ENCODE results near the gene ZCCHC13. TPM values are rescaled to one million over a fixed set of nuclear protein-coding genes. Genes with fewer than 3 reads are reported as not detected.

ZCCHC13 gene
- total RNA-seq, 4 donors from 2014 or later: not detected

DNA sequence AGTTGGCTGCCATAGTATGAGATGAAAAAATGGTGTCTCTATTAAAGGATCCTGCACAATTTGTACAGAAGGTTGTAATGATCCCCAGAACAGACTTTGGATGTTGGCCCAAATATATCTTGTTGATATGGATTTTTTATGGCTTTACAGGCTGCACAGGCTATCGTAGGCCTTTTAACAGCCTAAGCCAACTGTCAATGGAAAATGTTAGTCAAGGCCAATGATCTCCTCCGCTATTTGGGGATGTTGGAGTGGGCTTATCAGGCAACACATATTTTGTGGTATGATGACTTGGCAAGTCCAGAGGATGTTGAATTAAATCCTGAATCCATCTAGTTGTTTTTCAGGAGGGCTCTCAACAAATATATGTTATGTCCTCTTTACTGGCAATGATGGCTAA is 42.1 kb downstream of the ZCCHC13 start:
- intact Hi-C loops (cut with DNase I; ENCODE audit: low total_unique reads): loop anchor here (10.0 kb wide), 1 partner anchor 211 kb away; no protein-coding TSS in a partner anchor
- Histone ChIP-seq H3K27ac (no peak overlapping the region), H3K36me3 (no peaks in the 10 kb centered on the region), H3K4me3 (no peak overlapping the region), H3K27me3 (no peaks in the 10 kb centered on the region), H3K9me3 (no peaks in the 10 kb centered on the region), H3K4me1 (no peaks in the 10 kb centered on the region)
- TF ChIP-seq POLR2A (IDR thresholded peaks at IDR 0.05): no peak
- TF ChIP-seq, protein P1, sequence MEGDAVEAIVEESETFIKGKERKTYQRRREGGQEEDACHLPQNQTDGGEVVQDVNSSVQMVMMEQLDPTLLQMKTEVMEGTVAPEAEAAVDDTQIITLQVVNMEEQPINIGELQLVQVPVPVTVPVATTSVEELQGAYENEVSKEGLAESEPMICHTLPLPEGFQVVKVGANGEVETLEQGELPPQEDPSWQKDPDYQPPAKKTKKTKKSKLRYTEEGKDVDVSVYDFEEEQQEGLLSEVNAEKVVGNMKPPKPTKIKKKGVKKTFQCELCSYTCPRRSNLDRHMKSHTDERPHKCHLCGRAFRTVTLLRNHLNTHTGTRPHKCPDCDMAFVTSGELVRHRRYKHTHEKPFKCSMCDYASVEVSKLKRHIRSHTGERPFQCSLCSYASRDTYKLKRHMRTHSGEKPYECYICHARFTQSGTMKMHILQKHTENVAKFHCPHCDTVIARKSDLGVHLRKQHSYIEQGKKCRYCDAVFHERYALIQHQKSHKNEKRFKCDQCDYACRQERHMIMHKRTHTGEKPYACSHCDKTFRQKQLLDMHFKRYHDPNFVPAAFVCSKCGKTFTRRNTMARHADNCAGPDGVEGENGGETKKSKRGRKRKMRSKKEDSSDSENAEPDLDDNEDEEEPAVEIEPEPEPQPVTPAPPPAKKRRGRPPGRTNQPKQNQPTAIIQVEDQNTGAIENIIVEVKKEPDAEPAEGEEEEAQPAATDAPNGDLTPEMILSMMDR (IDR thresholded peaks at IDR 0.05 in 4 of 5, conservative IDR thresholded peaks at IDR 0.05 in 1 of 5): no peak
- no peak for ATAC-seq
- in situ Hi-C loops (cut with MboI; ENCODE audit: low sequenced_read_pairs in 4 of 4): loop anchor here in 2 of 4 donors (10.0 kb wide), 1 partner anchor 491 kb away; the partner anchor contains the start of gene XIST (in 2 of the 2)
- DNase-seq: no peak

DNA sequence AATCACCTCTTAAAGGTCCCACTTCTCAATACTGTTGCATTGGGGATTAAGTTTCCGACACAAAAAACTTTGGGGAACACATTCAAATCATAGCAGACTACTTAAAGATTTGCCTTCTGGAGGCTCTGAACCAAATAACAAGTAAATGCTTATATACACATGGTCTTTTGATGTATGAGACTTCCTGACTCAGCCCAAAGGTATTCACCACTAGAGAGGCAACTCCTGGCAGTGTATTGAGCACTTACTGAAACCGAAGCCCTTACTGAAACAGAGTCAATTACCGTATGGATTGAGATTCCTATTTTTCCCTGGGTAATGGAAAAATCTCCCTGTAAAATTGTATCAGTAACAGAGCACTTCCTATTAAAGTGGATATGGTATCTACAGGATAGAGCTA is 45.4 kb downstream of the ZCCHC13 start:
- no peak for TF ChIP-seq POLR2A (IDR thresholded peaks at IDR 0.05)
- TF ChIP-seq, protein P1 (IDR thresholded peaks at IDR 0.05 in 4 of 5, conservative IDR thresholded peaks at IDR 0.05 in 1 of 5): no peak
- ATAC-seq: no peak
- intact Hi-C loops (cut with DNase I; ENCODE audit: low total_unique reads): loop anchor here (10.0 kb wide), 1 partner anchor 215 kb away; no protein-coding TSS in a partner anchor
- no peaks in the 10 kb centered on the region for H3K36me3 ChIP-seq
- H3K4me1 ChIP-seq: no peaks in the 10 kb centered on the region
- no peaks in the 10 kb centered on the region for H3K9me3 ChIP-seq
- in situ Hi-C loops (cut with MboI; ENCODE audit: low sequenced_read_pairs in 4 of 4): loop anchor here in 2 of 4 donors (10.0 kb wide), 1 partner anchor 495 kb away; the partner anchor contains the start of gene XIST (in 2 of the 2)
- no peak overlapping the region for H3K27ac ChIP-seq
- no peaks in the 10 kb centered on the region for H3K27me3 ChIP-seq
- DNase-seq: no peak
- no peak overlapping the region for H3K4me3 ChIP-seq

DNA sequence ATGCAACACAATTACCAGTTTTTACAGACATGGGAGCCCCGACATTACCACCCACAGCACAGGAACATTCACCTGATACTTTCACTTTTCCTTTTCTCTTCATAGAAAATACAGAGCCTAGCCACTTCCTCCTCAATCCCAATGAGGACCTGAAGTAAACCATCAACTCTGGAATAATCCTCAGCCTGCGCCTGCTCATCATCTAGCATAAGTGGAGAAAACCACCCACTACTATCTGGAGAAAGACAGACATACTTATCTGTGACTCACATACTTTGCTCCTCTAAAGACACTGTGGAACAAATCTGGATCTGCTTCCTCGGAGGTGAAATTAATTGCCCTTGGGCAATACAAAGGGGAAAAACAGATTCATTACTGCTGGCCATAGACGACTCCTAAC is 47.8 kb downstream of the ZCCHC13 start:
- no peaks in the 10 kb centered on the region for H3K9me3 ChIP-seq
- H3K27me3 ChIP-seq: no peaks in the 10 kb centered on the region
- intact Hi-C loops (cut with DNase I; ENCODE audit: low total_unique reads) (no loop called here), in situ Hi-C loops (cut with MboI; ENCODE audit: low sequenced_read_pairs in 4 of 4) (no loop called here)
- H3K4me3 ChIP-seq: no peak overlapping the region
- no peaks in the 10 kb centered on the region for H3K36me3 ChIP-seq
- no peak overlapping the region for H3K27ac ChIP-seq
- TF ChIP-seq POLR2A (IDR thresholded peaks at IDR 0.05): no peak
- TF ChIP-seq, protein P1 (IDR thresholded peaks at IDR 0.05 in 4 of 5, conservative IDR thresholded peaks at IDR 0.05 in 1 of 5): no peak
- ATAC-seq: no peak
- no peak for DNase-seq
- H3K4me1 ChIP-seq: no peaks in the 10 kb centered on the region

DNA sequence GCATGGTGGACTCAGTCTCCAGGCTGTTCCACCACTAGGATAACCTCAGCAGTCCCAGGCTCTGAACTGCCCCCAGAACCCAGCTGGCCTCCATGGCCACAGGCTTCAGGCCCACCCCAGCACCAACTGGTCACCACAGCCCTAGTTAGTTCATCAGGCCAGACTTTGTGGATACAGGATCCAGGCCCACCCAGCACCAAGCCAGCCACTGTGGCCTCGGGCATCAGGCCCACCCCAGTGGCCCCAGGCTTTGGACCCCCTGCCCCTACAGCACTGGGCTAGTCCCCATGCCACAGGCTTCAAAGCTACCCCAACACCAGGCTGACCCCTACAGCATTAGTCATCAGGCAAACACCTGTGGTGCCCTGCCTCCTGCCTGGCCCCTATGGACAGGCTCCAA is 50.0 kb downstream of the ZCCHC13 start:
- no peak overlapping the region for H3K4me3 ChIP-seq
- no peaks in the 10 kb centered on the region for H3K4me1 ChIP-seq
- H3K36me3 ChIP-seq: no peaks in the 10 kb centered on the region
- TF ChIP-seq, protein P1 (IDR thresholded peaks at IDR 0.05 in 4 of 5, conservative IDR thresholded peaks at IDR 0.05 in 1 of 5): no peak
- TF ChIP-seq POLR2A (IDR thresholded peaks at IDR 0.05): no peak
- intact Hi-C loops (cut with DNase I; ENCODE audit: low total_unique reads): no loop called here
- H3K9me3 ChIP-seq: no peaks in the 10 kb centered on the region
- in situ Hi-C loops (cut with MboI; ENCODE audit: low sequenced_read_pairs in 4 of 4): no loop called here
- no peak for ATAC-seq
- no peaks in the 10 kb centered on the region for H3K27me3 ChIP-seq
- H3K27ac ChIP-seq: no peak overlapping the region
- DNase-seq: no peak

MicroRNAs encoded within 50 kb of the gene (microRNA counts, 767-probe panel; counts per million panel counts)
- microRNA hsa-miR-374a-5p: 9,699 to 11,419 counts per million in 2 donors
- microRNA hsa-miR-545-3p: 356 to 448 counts per million in 2 donors

Small RNAs within 50 kb of the gene (microRNA-seq; reads per million reads assigned to microRNA genes)
- 442 to 586 reads per million in 2 donors for gene MIR374A (ENCODE audit: borderline replicate concordance in 2 of 2)
- gene MIR545 (ENCODE audit: borderline replicate concordance in 2 of 2): 3.4 to 3.5 reads per million in 2 donors

Other genes starting within 250 kb of the ZCCHC13 start
- gene SLC16A2, start 117.3 kb downstream of the ZCCHC13 start, total RNA-seq: 1 to 10 TPM; 1.3 to 2.4 (median 2.1) TPM